GM12878 (cell line): Measurements from ENCODE around the gene CCBE1. TPM values are rescaled to one million over a fixed set of nuclear protein-coding genes. Genes with fewer than 3 reads are reported as not detected.

Experiments used
- ATAC-seq: fragments of 200-7000 bp; cut with Tn5 transposase; 3 replicates; pipeline ENCODE4 v1.9.1; 2020; ENCODE audit warnings: mild to moderate bottlenecking, moderate library complexity
- BruUV-seq: library from RNA; stranded (reverse); fragments of 400-500 nt; replicated peaks from 2 replicates; lab custom pipeline; 2021; lab: Mats Ljungman, UMichigan
- CTCF ChIA-PET: fragments of 300-600 bp; sonication (Branson Sonifier 250); formaldehyde crosslinking; extraction: SDS; loops from one replicate; lab custom pipeline; 2021; ENCODE audit warnings: inconsistent platforms; lab: Yijun Ruan, JAX
- POLR2A ChIA-PET: fragments of 350-600 bp; formaldehyde crosslinking; extraction: SDS; loops from one replicate; lab custom pipeline; 2021; ENCODE audit warnings: inconsistent platforms; lab: Charles Lee
- RAD21 ChIA-PET: fragments of 300-600 bp; sonication (Branson Sonifier 250); formaldehyde crosslinking; loops from one replicate; lab custom pipeline; 2023; ENCODE audit warnings: antibody characterized with exemption; ENCODE audit not compliant: unreplicated experiment; lab: Charles Lee
- SMC1A ChIA-PET: fragments of 300-600 bp; sonication (Branson Sonifier 250); formaldehyde crosslinking; loops from one replicate; lab custom pipeline; 2023; ENCODE audit not compliant: unreplicated experiment, uncharacterized antibody; lab: Charles Lee
- DNase-seq: peaks from one replicate; pipeline ENCODE4 v3.0.0-alpha.2; 2011; ENCODE audit warnings: low read depth, low spot score
- FAIRE-seq: peaks from 3 replicates; lab custom pipeline; 2011; peaks lifted over from hg19 to GRCh38; lab: Jason Lieb, UNC
- H2AFZ ChIP-seq: 2 replicates; pipeline ENCODE4 v1.6.0; 2011; ENCODE audit warnings: low read depth, low read length, control low read depth; ENCODE audit not compliant: control insufficient read depth
- H3K27ac ChIP-seq: 2 replicates; pipeline ENCODE4 v1.5.1; 2011; ENCODE audit warnings: control low read depth; ENCODE audit not compliant: control insufficient read depth, insufficient read depth
- H3K27me3 ChIP-seq, 2 experiments: replicated peaks in 1 of 2; 2 replicates each; pipeline versions ENCODE4 v1.6.0 to v1.6.1; 2011; ENCODE audit warnings: low read length in 1 of 2; ENCODE audit not compliant: control insufficient read depth in 2 of 2, insufficient read depth in 2 of 2
- H3K36me3 ChIP-seq, 2 experiments: 2 replicates each; pipeline ENCODE4 v1.5.1; 2011; ENCODE audit warnings: low read length in 1 of 2; ENCODE audit not compliant: control insufficient read depth in 2 of 2, insufficient read depth in 2 of 2
- H3K4me1 ChIP-seq: 2 replicates; pipeline ENCODE4 v1.6.1; 2011; ENCODE audit warnings: mild to moderate bottlenecking, low read length, moderate library complexity, mixed read lengths; ENCODE audit not compliant: control insufficient read depth, insufficient read depth
- H3K4me2 ChIP-seq: 2 replicates; pipeline ENCODE4 v1.6.0; 2011; ENCODE audit warnings: control low read depth; ENCODE audit not compliant: control insufficient read depth, insufficient read depth
- H3K4me3 ChIP-seq: fragments of 200-600 bp; sonication (generic); 2 replicates; pipeline ENCODE4 v1.5.1; 2016
- H3K79me2 ChIP-seq: 2 replicates; pipeline ENCODE4 v1.6.0; 2011; ENCODE audit warnings: low read length; ENCODE audit not compliant: control insufficient read depth, insufficient read depth
- H3K9ac ChIP-seq: 2 replicates; pipeline ENCODE4 v1.8.0; 2011; ENCODE audit warnings: low read length, control low read depth, mixed read lengths; ENCODE audit not compliant: control insufficient read depth, insufficient read depth
- H3K9me3 ChIP-seq: replicated peaks from 3 replicates; pipeline ENCODE4 v1.5.1; 2011; ENCODE audit warnings: mild to moderate bottlenecking, low read length; ENCODE audit not compliant: control insufficient read depth, insufficient read depth
- H4K20me1 ChIP-seq: 2 replicates; pipeline ENCODE4 v1.6.0; 2011; ENCODE audit not compliant: control insufficient read depth, insufficient read depth
- ATF2 ChIP-seq: IDR thresholded peaks from 2 replicates; pipeline ENCODE4 v1.6.1; 2012; ENCODE audit warnings: low read length, inconsistent platforms
- ATF3 ChIP-seq: IDR thresholded peaks from 2 replicates; pipeline ENCODE4 v1.6.1; 2011; ENCODE audit warnings: low read depth, mild to moderate bottlenecking, low read length, moderate library complexity, borderline replicate concordance; ENCODE audit errors: extremely low read depth
- BCL3 ChIP-seq: IDR thresholded peaks from 2 replicates; pipeline ENCODE4 v1.6.1; 2011; ENCODE audit warnings: borderline replicate concordance, low read depth, mild to moderate bottlenecking, moderate library complexity, low read length; ENCODE audit not compliant: insufficient read depth, poor library complexity, severe bottlenecking
- BHLHE40 ChIP-seq, 2 experiments: fragments of 450-650 bp in 1 of 2; IDR thresholded peaks; 2 replicates each; pipeline ENCODE4 v1.6.1; 2011 to 2017; ENCODE audit warnings: low read depth in 2 of 2, borderline replicate concordance in 1 of 2, improper control_type of control experiment in 1 of 2, low read length in 1 of 2, mild to moderate bottlenecking in 1 of 2
- BRCA1 ChIP-seq: IDR thresholded peaks from 2 replicates; pipeline ENCODE4 v1.6.1; 2011; ENCODE audit warnings: low read depth, low read length, improper control_type of control experiment
- CEBPZ ChIP-seq: fragments of 150-350 bp; IDR thresholded peaks from 2 replicates; pipeline ENCODE4 v1.6.1; 2016; ENCODE audit warnings: low read depth, low read length
- GABPA ChIP-seq: IDR thresholded peaks from 2 replicates; pipeline ENCODE4 v1.6.1; 2014; ENCODE audit warnings: antibody characterized with exemption, low read depth, mild to moderate bottlenecking, inconsistent platforms
- in situ Hi-C: fragments of 300-500 bp; cut with MboI; formaldehyde crosslinking; loops from 9 replicates; pipeline ENCODE4 v1.14.3; 2018; ENCODE audit warnings: mixed read lengths
- intact Hi-C: fragments of 100-400 bp; cut with micrococcal nuclease; formaldehyde crosslinking; loops from one replicate; pipeline ENCODE4 v1.14.2; 2022; ENCODE audit not compliant: unreplicated experiment
- polyA plus RNA-seq, 11 experiments: library from polyadenylated mRNA; depleted of rRNA in 4 of 11; unstranded in 6 of 11; stranded (reverse) in 5 of 11; fragments of >200 nt; fragmentation: Nextera tagmentation in 4 of 11; fragmentation: Illumina TruSeq in 1 of 11; extraction: Ambion mirVana in 4 of 11; extraction: Trizol in 1 of 11; gene quantifications; 1 replicate in 1 of 11; 2 replicates in 10 of 11; pipeline versions ENCODE4 v1.2.1 to v1.2.3, GENCODE V29; 2011 to 2016; ENCODE audit warnings: inconsistent platforms in 2 of 11, missing spikeins in 2 of 11, low read depth in 1 of 11
- total RNA-seq, 4 experiments: library from RNA; depleted of rRNA in 3 of 4; stranded (reverse); fragments of >200 nt in 3 of 4; fragmentation: Illumina TruSeq in 1 of 4; extraction: Trizol in 1 of 4; gene quantifications; 2 replicates each; pipeline versions ENCODE4 v1.2.1 to v1.2.3, GENCODE V29; 2013 to 2021
- TF ChIP-seq, protein P1 (sequence below): fragments of 450-650 bp; IDR thresholded peaks from 2 replicates; pipeline ENCODE4 v1.6.1; 2017; ENCODE audit warnings: mild to moderate bottlenecking, moderate library complexity

The CCBE1 gene
- total and polyA plus RNA-seq, 10 of the 15 experiments (the other 5 are each of a cell fraction or from before 2014, with no cell fraction given), result 0.03 to 0.49 (median 0.04) TPM; not detected in 7

DNA sequence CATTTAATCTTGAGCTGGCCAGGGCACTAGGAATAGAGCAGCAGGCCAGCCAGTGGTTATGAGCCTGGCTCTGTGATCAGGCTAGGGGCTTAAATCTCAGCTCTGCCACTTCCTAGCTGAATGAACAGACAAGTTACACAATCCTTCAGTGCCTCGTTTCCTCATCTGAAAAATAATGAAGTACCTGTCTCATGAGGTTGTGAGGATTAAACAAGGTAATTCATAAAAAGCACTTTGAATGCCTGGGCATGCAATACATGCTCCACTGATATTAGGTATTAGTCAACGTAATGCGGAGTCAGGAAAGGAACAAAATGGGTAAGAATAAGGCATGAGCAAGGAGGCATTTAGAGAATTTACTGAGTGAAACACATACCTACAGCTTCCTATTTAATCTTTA, 100.2 kb downstream of the CCBE1 start (continued):
- TF ChIP-seq BCL3 (no peak), BHLHE40 (IDR thresholded peaks at IDR 0.05; ENCODE audit: borderline replicate concordance in 1 of 2, low read depth in 2 of 2, low read length in 1 of 2) (no peak), ATF2 (no peak)

DNA sequence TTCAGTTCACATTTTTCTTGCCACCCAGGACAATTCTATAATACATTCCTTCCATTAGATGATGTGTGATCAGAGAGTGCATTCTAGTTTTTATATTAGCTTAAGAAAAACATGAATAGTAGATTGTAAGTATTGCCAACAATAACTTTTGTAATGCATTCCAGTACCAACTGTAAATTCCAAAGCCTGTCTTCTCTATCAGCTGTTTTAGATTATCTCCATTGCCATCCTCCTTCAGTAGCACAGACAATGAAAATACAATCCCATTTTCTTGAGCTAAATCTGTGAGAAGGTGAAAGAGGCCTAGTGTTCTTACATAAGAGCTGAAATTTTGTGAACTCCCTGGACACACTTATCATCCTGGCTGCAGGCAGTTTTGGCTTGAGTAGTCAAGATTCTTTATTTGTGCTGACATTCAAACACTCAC, 103.9 kb downstream of the CCBE1 start:
- intact Hi-C loops (no loop called here), in situ Hi-C loops (no loop called here)
- no peak for ATAC-seq
- CTCF ChIA-PET, result no interaction called here
- BruUV-seq, result no TSS peak
- FAIRE-seq, result no peak
- Histone ChIP-seq H3K4me2 (no peak overlapping the region), H3K4me1 (no peaks in the 10 kb centered on the region), H4K20me1 (no peaks in the 10 kb centered on the region), H3K27me3 (peaks cover 0 to 9% of the 10 kb centered on the region in 2 experiments; a peak in 3 of 4 replicates), H3K4me3 (no peak overlapping the region), H3K79me2 (no peaks in the 10 kb centered on the region), H3K27ac (no peak overlapping the region), H2AFZ (no peak overlapping the region), H3K36me3 (no peaks in the 10 kb centered on the region), H3K9me3 (no peaks in the 10 kb centered on the region), H3K9ac (no peak overlapping the region)
- no peak for DNase-seq
- TF ChIP-seq GABPA (no peak), ATF3 (no peak), CEBPZ (no peak), BRCA1 (no peak)
- TF ChIP-seq, protein P1, sequence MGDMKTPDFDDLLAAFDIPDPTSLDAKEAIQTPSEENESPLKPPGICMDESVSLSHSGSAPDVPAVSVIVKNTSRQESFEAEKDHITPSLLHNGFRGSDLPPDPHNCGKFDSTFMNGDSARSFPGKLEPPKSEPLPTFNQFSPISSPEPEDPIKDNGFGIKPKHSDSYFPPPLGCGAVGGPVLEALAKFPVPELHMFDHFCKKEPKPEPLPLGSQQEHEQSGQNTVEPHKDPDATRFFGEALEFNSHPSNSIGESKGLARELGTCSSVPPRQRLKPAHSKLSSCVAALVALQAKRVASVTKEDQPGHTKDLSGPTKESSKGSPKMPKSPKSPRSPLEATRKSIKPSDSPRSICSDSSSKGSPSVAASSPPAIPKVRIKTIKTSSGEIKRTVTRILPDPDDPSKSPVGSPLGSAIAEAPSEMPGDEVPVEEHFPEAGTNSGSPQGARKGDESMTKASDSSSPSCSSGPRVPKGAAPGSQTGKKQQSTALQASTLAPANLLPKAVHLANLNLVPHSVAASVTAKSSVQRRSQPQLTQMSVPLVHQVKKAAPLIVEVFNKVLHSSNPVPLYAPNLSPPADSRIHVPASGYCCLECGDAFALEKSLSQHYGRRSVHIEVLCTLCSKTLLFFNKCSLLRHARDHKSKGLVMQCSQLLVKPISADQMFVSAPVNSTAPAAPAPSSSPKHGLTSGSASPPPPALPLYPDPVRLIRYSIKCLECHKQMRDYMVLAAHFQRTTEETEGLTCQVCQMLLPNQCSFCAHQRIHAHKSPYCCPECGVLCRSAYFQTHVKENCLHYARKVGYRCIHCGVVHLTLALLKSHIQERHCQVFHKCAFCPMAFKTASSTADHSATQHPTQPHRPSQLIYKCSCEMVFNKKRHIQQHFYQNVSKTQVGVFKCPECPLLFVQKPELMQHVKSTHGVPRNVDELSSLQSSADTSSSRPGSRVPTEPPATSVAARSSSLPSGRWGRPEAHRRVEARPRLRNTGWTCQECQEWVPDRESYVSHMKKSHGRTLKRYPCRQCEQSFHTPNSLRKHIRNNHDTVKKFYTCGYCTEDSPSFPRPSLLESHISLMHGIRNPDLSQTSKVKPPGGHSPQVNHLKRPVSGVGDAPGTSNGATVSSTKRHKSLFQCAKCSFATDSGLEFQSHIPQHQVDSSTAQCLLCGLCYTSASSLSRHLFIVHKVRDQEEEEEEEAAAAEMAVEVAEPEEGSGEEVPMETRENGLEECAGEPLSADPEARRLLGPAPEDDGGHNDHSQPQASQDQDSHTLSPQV, result no peak
- POLR2A ChIA-PET, result no interaction called here
- RAD21 ChIA-PET, result no interaction called here
- SMC1A ChIA-PET, result no interaction called here
